NB4 (cell line): Measurements from ENCODE around the gene EIF2S3B.
"Not testable (repeated sequence)": the region's sequence is repeated elsewhere in the genome, so short reads cannot be mapped to it uniquely, and the experiment has no call there.

ENCODE experiments used
- TF ChIP-seq, protein P1 (sequence below): IDR thresholded peaks from one replicate; pipeline ENCODE4 v1.5.1; 2012; ENCODE audit warnings: low read depth, low read length
- TF ChIP-seq, protein P2 (sequence below): IDR thresholded peaks from 2 replicates; pipeline ENCODE4 v1.6.1; 2011; ENCODE audit warnings: low read depth, low read length

DNA sequence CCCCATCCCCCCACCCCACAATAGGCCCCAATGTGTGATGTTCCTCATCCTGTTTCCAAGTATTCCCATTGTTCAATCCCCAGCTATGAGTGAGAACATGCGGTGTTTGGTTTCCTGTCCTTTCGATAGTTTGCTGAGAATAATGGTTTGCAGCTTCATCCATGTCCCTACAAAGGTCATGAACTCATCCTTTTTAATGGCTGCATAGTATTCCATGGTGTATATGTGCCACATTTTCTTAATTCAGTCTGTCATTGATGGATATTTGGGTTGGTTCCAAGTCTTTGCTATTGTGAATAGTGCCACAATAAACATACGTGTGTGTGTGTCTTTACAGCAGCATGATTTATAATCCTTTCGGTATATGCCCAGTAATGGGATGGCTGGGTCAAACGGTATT lies 32.9 kb upstream of the EIF2S3B start:
- TF ChIP-seq, protein P1, sequence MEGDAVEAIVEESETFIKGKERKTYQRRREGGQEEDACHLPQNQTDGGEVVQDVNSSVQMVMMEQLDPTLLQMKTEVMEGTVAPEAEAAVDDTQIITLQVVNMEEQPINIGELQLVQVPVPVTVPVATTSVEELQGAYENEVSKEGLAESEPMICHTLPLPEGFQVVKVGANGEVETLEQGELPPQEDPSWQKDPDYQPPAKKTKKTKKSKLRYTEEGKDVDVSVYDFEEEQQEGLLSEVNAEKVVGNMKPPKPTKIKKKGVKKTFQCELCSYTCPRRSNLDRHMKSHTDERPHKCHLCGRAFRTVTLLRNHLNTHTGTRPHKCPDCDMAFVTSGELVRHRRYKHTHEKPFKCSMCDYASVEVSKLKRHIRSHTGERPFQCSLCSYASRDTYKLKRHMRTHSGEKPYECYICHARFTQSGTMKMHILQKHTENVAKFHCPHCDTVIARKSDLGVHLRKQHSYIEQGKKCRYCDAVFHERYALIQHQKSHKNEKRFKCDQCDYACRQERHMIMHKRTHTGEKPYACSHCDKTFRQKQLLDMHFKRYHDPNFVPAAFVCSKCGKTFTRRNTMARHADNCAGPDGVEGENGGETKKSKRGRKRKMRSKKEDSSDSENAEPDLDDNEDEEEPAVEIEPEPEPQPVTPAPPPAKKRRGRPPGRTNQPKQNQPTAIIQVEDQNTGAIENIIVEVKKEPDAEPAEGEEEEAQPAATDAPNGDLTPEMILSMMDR = not testable (repeated sequence)
- TF ChIP-seq, protein P2, sequence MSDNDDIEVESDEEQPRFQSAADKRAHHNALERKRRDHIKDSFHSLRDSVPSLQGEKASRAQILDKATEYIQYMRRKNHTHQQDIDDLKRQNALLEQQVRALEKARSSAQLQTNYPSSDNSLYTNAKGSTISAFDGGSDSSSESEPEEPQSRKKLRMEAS = not testable (repeated sequence)
